Rectal smooth muscle tissue (tissue), 1 donor: ENCODE measurements around the gene SPATA25.

ENCODE experiments used
- H3K27ac ChIP-seq: one replicate; pipeline ENCODE4 v1.7.0; 2013; ENCODE audit warnings: low read depth, low read length, inconsistent platforms
- H3K27me3 ChIP-seq: one replicate; pipeline ENCODE4 v1.7.0; 2013; ENCODE audit warnings: low read length; ENCODE audit not compliant: control insufficient read depth, insufficient read depth
- H3K36me3 ChIP-seq: one replicate; pipeline ENCODE4 v1.7.0; 2013; ENCODE audit warnings: low read length; ENCODE audit not compliant: control insufficient read depth, insufficient read depth
- H3K4me1 ChIP-seq: one replicate; pipeline ENCODE4 v1.7.0; 2013; ENCODE audit warnings: low read length; ENCODE audit not compliant: control insufficient read depth, insufficient read depth
- H3K4me3 ChIP-seq: one replicate; pipeline ENCODE4 v1.7.0; 2013; ENCODE audit warnings: low read length
- H3K9ac ChIP-seq: one replicate; pipeline ENCODE4 v1.7.0; 2013; ENCODE audit warnings: low read length

SPATA25 gene

GRCh38 chr20:45848969-45849582 lies 38.3 kb downstream of the SPATA25 start:
- Histone ChIP-seq H3K4me3 (no peak overlapping the region), H3K4me1 (no peaks in the 10 kb centered on the region), H3K27me3 (no peaks in the 10 kb centered on the region), H3K9ac (no peak overlapping the region), H3K36me3 (peaks cover 17% of the 10 kb centered on the region), H3K27ac (no peak overlapping the region)

DNA sequence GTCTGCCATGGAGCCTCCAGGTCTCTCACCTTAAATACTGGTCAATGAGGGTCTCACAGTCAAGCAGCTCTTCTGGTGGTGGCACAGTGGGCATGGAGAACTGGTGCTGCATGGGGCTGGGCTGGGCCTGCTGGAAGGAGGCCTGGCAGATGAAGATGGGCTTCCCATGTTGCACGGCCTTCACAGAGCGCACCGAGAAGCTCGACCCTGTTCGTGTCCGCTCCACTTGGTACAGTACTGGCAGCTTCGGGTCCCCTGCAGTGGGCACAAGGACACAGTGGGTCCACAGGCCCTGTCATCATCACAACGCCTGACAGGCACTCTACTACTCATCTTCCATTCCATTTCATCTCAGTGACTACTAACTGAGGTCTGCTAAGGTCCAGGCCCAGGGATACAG lies 39.0 kb downstream of the SPATA25 start:
- Histone ChIP-seq H3K9ac (peak overlapping the region; percentile 11), H3K36me3 (peaks cover 23% of the 10 kb centered on the region), H3K4me3 (no peak overlapping the region), H3K27me3 (no peaks in the 10 kb centered on the region), H3K27ac (no peak overlapping the region), H3K4me1 (peaks cover 3% of the 10 kb centered on the region)

DNA sequence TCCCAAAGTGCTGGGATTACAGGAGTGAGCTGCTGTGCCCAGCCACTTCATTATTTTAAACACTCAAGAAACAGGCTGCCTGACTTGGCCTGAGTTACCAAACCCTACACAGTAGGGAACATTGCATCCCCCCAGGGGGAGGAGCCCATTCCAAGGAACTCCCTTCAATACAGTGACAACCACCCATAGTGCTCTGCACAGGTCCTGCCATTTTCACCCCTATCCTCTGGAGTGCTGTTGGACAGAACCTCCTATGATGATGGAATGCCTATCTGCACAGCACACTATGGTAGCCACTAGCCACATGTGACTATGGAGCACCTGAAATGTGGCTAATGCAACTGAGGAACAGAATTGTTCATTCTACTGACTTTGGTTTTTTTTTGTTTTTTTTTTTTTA lies 42.0 kb downstream of the SPATA25 start:
- no peak overlapping the region for H3K9ac ChIP-seq
- H3K27me3 ChIP-seq, result no peaks in the 10 kb centered on the region
- peaks cover 19% of the 10 kb centered on the region for H3K4me1 ChIP-seq
- H3K36me3 ChIP-seq, result peaks cover 33% of the 10 kb centered on the region
- no peak overlapping the region for H3K27ac ChIP-seq
- no peak overlapping the region for H3K4me3 ChIP-seq

DNA sequence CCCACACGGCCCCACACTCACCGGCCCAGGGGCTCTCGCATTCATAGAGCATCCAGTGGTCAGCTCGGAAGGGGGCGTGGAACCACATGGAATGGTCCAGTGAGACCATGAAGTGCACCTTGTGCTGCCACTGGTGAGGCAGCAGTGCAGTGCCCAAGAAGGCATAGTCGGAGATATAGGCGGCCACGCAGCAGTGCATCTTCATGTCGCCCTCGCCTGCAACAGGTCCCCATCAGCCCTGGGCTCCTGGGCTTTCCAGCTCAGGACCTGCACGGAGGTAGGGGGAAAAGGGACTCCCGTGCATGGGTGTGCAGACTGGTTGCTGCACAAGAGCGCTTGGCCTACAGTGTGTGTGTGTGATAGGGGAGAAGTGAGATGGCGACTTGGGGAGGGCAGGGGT lies 43.9 kb downstream of the SPATA25 start:
- Histone ChIP-seq H3K36me3 (peaks cover 32% of the 10 kb centered on the region), H3K4me3 (no peak overlapping the region), H3K27ac (no peak overlapping the region), H3K4me1 (peaks cover 19% of the 10 kb centered on the region), H3K9ac (no peak overlapping the region), H3K27me3 (no peaks in the 10 kb centered on the region)

DNA sequence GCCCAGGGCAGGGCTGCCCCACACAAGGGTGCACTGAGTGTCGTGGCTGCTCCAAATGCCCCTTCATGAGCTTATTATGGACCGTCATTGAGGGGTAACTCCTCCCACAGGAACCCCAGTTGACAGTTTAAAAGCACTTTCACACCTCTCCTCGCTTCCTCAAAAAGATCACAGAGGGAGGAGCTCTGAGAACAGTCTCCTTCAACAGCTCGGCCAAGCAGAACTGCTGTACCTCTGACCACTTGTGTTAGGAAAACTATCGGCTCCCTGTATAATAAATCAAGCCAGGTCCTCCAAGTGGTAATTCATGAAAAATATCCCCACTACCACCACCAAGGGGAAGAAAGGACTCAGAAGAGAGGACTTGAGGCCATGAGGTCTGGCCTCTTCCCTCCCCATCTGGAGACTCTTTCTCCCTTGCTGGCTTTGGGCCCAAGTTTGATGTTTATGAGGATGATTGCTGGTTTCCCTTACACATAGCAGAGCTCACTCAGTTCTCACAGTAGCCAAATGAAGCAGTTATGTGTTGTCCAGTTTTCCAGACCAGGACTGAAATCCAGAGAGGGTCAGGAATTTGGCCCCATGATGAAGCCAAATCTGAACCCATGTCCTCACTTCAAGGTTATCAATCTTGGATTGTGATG lies 45.1 kb downstream of the SPATA25 start:
- Histone ChIP-seq H3K4me3 (no peak overlapping the region), H3K9ac (no peak overlapping the region), H3K27ac (peak overlapping the region; percentile 70), H3K27me3 (no peaks in the 10 kb centered on the region), H3K36me3 (peaks cover 29% of the 10 kb centered on the region), H3K4me1 (peaks cover 19% of the 10 kb centered on the region)

DNA sequence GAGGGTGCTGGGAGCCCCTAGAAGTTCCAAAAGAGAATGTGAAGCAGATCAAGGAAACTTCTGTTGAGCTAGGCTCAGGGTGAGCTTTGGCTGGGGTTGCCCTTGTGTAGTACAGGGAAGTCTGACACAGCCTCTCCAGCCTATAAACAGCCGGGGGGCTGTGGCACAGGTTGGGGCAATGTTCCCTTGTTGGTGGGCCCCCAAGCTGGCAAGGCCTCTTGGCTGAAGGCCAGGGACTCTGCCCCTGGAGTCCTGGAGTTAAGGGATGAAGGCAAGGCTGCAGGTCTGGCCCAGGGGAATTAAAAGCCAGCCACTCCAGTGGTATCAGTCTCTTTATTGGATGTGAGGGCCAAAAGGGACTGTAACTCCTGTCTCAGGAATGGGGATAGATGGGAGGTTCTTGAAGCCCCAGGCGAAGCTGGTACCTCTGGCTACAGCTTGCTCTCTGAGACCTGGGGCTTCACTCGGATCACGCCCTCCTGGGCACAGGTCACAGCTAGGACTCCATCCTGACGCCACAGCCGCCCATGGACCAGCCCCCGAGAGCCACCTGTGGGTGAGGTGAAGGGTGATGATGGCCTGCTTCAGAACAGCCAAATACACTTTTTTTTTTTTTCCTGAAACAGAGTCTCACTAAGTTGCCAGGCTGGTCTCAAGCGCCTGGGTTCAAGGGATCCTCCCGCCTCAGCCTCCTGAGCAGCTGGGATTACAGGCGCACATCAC lies 45.9 kb downstream of the SPATA25 start:
- no peak overlapping the region for H3K4me3 ChIP-seq
- H3K27ac ChIP-seq, result peak overlapping the region; percentile 70
- H3K36me3 ChIP-seq, result peaks cover 29% of the 10 kb centered on the region
- no peaks in the 10 kb centered on the region for H3K27me3 ChIP-seq
- H3K9ac ChIP-seq, result no peak overlapping the region
- peaks cover 21% of the 10 kb centered on the region for H3K4me1 ChIP-seq

- Histone ChIP-seq H3K27ac (no peak overlapping the region), H3K9ac (no peak overlapping the region), H3K4me3 (no peak overlapping the region), H3K36me3 (peaks cover 29% of the 10 kb centered on the region), H3K27me3 (no peaks in the 10 kb centered on the region), H3K4me1 (peaks cover 24% of the 10 kb centered on the region)
Observed at GRCh38 chr20:45840700-45841198, 46.7 kb downstream of the SPATA25 start.

DNA sequence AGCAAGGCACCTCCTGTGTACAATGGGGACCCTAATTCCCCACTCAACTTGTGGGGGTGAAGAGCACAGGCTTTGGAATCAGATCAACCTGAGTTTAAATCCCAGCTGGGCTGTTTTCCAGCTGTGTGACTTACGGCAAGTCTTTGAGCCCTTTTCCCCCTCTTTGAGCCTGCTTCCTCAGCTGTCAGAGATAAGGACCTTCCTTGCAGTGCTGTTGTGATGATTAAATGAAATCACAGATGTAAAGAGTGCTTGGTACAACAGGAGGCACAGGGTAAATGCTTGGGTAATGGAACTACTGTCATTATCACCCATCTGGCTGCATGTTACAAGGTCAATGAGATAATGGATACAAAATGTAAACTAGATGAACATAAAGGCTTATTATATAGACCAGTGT lies 50.6 kb downstream of the SPATA25 start:
- peaks cover 6% of the 10 kb centered on the region for H3K36me3 ChIP-seq
- no peak overlapping the region for H3K27ac ChIP-seq
- H3K27me3 ChIP-seq, result no peaks in the 10 kb centered on the region
- no peak overlapping the region for H3K9ac ChIP-seq
- peaks cover 20% of the 10 kb centered on the region for H3K4me1 ChIP-seq
- H3K4me3 ChIP-seq, result no peak overlapping the region
